IPS-NIHi7 (cell line): ENCODE measurements around the gene RAPGEF2.
"Not testable (repeated sequence)": the region's sequence is repeated elsewhere in the genome, so short reads cannot be mapped to it uniquely, and the experiment has no call there.

ENCODE experiments used
- DNase-seq: peaks from one replicate; pipeline ENCODE4 v3.0.0; 2012; ENCODE audit warnings: mixed read lengths; ENCODE audit errors: extremely low spot score

Gene RAPGEF2

DNA sequence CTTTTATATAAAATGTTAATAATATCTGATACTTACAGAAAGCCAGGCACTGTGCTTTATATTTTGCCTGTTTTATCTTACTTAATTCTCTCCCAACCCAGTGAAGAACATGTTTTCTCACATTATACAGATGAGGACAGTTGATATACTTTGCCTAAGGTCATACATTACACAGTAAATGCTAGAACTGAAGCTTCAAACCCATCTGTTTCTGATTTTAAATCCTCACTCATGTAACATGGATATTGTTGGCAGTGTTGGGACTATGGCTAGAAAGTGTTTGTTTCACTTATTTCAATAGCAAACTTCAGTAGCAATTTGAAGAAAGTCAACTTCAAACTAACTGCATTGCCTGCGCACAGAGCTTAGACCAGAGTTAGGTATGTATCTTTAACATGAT lies 57.4 kb downstream of the RAPGEF2 start:
- DNase-seq: no peak

DNA sequence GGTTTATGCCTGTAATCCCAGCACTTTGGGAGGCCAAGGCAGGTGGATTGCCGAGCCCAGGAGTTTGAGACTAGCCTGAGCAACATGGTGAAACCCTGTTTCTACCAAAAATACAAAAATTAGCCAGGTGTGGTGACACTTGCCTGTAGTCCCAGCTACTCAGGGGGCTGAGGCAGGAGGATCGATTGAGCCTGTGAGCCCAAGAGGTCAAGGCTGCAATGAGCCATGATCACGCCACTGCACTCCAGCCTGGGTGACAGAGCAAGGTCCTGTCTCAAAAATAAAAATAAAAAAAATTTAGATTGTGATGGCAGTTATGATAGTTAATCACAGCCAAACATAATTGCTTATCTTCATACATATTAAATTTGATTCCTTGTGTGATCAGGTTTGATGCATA lies 58.6 kb downstream of the RAPGEF2 start:
- not testable (repeated sequence) for DNase-seq

DNA sequence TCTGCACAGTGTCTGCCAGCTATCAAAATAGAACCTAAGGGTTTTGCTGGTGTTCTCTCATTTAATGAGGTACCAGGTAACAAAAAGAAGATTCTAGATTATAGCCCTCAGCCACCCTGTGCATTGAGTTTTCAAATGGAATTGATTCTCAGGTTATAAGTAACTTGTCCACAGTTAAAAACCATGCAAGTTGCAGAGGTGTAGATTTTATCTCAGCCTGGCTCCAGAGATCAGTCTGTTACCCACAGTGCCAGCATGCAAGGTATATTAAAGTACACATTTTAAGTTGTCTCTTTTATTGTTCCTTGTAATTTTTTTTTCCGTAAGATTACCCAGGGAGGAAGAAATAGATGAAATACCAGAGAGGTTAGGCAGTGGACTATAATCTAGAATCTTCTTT lies 59.7 kb downstream of the RAPGEF2 start:
- no peak for DNase-seq

DNA sequence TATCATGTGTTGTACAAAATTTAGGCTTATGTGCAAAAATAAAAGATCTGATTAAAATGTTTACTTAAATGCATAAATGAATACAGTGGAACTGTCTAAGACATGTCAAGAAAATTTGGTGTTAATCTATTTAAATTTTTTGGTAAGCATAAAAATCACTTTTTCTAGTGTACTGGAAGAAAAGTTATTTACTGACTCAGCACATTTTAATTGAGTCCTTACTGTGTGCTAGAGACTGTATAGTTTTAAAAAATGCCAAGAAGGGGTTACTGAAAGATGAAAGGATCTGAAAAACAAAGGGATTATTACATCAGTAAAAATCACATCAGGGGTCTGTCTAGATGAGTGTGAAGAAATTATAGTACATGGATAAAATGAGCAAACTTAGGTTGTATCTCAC lies 60.6 kb downstream of the RAPGEF2 start:
- DNase-seq: no peak

DNA sequence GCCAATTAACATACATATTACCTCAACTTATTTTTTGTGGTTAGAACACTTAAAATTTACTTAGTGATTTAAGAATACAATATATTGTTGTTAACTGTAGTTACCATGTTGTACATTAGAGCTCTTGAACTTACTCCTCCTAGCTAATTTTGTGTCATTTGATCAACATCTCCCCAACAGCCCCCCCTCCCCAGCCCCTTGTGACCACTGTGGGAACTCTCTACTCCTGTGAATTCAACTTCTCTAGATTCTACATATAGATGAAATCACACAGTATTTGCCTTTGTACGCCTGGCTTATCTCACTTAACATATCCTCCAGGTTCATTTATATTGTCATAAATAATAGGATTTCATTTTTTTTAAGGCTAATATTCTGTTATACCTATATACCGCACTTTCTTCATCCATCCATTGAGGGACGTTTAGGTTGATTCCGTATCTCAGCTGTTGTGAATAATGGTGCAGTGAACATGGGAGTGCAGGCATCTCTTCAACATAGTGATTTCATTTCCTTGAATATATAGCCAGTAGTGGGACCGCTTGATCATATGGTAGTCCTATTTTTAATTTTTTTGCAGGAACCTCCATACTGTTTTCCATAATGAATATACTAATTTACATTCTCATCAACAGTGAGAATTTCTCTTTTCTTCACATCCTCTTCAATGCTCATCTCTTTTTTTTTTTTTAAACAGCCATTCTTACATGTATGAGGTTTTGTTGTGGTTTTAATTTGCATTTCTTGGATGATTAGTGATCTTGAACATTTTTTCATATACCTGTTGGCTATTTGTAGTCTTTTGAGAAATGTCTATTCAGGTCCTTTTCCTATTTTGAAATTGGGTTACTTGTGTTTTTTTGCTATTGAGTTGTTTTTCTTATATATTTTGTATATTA lies 66.8 kb downstream of the RAPGEF2 start:
- no peak for DNase-seq

DNA sequence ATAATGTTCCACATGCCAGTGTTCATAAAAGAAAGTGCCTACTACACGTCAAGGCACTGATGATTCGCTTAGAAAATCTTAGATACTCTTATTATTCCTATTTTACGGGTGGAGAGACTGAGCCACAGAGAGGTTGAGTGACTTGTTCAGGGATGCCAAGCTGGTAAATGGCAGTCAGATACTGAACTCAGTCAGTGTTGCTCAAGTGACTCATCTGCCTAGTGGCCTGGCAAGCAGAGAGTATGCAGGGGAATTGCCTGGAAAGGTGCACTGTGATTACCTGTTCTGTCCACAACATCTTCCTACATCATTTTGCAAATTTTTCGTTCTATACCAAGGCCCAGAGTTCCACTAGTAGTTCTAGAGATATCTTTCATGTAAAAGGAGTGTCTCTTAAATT lies 68.4 kb downstream of the RAPGEF2 start:
- no peak for DNase-seq

DNA sequence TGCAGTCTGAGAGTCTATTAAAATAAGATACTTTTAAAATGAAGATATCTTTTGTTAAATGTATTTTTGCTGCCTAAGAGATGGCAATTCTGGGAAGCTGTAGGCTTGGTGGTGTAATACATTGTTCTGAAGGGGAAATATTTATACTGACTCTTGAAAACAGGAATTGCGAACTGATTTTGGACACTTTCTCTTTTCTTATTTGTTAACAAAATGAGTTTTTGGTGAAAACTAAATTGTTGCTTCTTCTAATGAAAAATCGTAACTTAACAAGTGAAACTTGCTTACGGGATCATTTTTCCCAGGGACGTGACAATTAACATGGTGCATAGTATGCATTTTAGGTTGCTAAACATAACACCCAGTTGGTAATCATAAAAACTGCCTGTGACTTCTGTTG lies 71.0 kb downstream of the RAPGEF2 start:
- DNase-seq: no peak

DNA sequence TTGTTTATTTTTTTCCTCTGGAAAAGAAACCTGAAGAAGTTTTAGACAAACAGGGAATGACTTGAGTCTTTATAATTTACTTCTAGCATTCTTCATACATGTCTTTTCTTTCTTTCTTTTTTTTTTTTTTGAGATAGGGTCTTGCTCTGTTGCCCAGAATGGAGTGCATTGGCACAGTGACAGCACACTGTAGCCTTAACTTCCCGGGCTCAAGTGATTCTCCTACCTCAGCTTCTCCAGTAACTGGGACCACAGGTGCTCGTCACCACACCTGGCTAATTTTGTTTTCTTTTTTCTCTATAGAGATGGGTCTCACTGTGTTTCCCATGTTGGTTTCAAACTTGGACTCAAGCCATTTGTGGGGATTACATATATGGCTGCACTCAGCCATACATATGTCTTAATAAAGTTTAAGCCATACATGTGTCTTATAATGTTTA lies 71.8 kb downstream of the RAPGEF2 start:
- no peak for DNase-seq

DNA sequence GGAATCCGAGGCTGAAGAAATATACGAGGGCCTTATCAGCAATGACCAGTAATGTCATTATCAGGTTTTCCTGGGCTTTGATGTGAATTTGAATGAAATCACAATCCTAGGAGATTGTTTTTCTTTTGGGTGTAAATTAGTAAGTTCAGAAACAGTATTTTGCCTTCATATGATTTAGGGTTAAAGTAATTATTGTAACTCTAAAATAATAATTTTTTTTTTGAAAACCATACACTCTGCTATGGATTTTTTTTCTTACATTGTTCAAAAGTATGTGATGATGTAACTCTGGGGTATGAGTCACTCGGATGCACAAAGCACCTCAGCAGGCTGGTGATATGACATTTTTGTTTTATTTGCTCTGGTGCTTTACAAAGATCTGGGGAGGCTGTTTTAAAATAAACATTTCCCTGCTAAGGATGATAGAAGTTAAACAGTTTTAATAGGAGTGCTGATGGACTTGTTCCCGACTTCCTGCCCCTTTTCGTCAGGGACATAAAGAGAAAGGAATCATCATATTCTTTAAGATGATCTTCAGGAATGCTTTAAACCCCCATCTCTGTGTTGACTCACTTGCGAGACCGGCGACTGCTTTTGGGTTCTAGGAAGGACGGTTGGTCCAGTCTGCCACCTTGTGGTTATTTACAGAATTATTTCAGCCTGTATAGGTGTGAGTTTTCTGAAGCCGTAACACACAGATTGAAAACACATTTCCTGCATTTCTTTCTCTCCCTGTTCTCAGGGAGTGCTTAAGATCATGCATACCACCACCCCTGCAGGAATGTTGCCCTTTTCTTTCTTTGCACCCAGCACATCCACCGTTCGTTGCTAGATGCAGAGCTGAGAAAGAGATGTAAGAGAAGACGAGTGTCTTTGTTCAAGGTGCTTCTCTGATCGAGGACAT lies 72.5 kb downstream of the RAPGEF2 start:
- peak; percentile 67 for DNase-seq

DNA sequence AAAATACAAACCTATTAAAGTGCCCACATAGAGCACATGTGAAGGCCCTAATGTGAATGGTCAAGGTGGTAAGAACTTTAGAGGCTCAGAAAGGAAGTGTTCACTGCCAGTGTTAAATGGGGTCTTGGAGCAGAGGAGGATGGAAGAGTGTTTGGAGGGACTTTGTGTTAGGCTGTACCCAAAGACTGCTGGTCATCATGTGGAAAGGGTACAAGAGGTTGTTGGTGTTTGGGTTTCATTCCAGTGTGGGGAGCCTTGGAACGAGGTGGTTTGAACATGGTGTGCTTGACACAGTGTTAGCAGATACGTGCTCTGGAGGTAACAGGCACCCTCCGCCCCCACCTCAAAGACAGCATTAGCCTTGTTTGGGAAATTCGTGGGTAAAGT lies 73.1 kb downstream of the RAPGEF2 start:
- no peak for DNase-seq

DNA sequence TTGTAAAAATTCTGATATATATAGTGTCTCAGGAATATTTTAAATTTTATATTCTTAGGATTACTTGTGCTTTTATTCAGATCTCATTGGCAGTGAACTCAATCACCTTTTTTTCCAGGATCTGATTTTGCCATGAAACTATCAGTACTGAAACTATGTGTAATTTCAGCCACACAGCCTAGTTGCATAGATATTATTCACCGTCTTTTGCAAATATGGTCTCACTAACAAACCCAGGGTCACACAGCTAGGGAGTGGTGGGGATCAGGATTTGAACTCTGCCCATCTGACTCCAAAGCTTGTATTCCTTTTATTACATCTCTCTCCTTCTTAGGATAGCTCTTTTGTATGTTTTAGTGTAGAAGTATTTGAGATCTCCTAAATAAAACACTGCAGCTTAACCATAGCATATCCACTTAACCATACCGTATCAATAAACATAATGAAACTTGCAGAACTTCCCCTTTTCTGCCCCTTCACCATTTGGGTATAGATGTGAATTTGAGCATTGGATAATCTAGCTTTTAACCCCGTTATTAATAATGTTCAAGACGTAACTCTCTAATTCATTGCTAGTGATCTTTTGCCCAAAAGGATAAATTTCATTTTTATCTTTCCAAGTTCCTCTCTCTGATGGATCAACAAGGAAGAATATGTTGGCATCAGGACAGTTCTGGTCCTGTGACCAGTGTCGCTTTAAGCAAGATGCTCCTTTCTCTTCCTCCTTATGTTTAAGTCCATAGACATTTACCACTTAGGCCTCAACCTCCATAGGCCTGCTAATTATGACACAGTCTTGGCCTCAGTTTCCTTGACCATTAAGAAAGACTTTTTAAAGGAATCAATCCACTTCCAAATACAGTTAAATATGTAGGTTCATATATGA lies 74.6 kb downstream of the RAPGEF2 start:
- DNase-seq: no peak

DNA sequence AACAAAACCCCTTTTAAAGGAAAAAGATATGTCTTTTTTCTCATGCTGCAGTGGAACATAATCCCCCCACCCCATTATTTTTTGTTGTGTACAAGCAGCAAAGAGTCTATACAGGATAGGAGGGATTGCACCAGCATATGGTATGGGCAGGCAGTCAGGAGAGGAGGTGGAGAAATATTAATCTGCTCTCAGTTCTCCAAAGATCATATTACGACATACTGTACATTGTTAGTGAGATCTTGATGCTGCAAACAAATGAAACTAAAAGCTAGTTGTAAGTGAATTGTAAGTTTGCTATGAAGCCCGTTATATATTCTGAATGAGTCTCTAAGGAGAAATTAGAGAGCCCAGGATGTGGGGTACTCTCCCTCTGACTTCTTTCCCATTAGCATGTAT lies 75.3 kb downstream of the RAPGEF2 start:
- no peak for DNase-seq

DNA sequence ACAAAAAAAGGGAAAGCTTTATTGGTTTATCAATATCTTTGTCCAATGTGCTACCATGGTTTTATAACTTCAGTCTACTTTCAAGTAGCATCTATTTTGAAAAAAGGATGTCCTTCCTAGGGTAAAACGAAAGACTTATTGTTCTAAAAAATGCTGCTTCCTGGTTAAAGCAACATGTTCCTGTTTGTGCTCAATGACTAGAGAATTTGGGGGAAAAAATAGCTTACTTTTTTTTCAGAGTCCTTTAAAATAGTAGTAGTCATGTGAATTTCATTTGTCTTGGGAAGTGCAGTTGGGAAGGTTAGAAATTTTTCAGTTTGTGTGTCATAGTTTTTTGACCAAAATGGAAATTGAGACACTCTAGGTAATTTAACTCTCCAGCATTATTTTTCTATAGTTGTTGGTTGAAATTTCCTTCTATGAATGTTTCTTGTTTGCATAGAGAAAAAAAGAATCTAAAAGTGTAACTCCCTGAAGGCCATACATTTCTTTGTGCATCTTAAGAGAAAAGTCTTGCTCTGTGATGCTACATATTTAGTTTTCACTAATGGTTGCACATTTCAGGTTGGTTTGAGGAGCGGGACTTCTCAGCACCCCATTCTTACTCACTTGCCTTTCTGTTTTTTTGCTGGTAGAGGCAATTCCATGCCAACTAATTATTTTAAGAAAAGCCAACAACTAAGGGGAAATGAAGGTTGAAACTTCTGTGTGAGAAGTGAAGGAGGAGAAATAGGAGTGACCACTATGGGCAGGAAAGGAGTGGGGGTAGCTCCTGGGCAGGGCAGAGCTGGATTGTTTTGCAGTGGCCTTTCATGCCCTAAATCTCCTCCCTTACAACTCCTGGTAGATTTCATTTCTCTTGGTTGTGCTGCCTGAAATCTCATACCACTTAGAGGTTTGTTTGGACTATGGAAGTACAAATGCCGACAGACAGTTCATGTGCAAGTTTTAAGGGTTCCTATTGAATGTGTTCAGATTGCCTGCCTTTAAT lies 76.4 kb downstream of the RAPGEF2 start:
- DNase-seq: no peak

DNA sequence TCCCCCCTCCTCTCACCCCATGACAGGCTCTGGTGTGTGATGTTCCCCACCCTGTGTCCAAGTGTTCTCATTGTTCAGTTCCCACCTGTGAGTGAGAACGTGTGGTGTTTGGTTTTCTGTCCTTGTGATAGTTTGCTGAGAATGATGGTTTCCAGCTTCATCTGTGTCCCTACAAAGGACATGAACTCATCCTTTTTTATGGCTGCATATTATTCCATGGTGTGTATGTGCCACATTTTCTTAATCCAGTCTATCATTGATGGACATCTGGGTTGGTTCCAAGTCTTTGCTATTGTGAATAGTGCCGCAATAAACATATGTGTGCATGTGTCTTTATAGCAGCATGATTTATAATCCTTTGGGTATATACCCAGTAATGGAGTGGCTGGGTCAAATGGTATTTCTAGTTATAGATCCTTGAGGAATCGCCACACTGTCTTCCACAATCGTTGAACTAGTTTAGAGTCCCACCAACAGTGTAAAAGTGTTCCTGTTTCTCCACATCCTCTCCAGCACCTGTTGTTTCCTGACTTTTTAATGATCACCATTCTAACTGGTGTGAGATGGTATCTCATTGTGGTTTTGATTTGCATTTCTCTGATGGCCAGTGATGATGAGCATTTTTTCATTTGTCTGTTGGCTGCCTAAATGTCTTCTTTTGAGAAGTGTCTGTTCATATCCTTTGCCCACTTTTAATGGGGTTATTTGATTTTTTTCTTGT lies 81.2 kb downstream of the RAPGEF2 start:
- not testable (repeated sequence) for DNase-seq

DNA sequence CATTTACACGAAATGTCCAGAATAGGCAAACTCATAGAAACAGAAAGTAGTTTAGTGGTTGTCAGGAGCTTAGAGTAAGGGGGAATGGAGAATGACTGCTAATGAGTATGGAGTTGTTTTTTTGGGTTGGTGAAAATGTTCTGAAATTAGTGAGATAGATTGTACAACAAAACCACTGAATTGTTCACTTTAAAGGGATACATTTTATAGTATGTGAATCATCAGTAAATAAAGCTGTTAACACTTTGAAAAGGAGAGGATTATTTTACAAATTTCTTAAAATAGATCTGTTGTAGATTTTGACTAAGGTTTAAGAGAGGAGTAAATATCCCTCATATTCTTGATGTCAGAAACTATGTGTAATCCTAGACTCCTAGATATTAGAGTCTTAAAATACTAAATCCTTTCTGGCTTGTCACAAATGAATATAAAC lies 82.7 kb downstream of the RAPGEF2 start:
- DNase-seq: no peak

DNA sequence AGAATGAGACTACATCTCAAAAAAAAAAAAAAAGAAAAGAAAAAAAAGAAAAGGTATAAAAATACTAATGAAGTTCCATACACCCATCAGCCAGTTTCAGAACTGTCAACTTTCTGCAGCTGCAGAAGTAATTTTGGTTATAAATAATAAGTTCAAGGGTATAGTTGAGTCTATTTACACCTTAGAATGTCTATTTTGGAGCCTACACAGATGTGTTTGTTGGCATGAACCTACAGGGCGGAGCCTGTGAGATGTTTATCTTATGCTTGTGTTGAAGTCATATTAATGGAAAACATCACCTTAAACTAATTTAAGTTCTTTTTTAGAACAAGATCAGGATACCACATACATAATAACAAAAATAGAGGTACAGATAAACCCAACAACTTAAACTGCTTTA lies 85.8 kb downstream of the RAPGEF2 start:
- DNase-seq: no peak

DNA sequence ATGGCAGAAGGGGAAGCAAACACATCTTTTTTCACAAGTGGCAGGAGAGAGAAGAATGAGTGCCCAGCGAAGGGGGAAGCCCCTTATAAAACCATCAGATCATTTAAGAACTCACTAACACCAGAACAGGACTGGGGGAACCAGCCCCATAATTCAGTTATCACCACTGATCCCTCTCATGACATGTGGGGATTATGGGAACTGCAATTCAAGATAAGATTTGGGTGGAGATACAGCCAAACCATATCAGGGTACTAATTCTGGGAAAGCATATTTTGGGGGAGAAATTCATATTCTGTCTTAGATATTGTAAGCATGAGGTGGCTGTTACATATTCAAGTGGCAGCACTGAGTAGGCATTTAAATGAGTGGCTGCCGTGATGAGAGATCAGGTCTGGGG lies 87.8 kb downstream of the RAPGEF2 start:
- DNase-seq: no peak

DNA sequence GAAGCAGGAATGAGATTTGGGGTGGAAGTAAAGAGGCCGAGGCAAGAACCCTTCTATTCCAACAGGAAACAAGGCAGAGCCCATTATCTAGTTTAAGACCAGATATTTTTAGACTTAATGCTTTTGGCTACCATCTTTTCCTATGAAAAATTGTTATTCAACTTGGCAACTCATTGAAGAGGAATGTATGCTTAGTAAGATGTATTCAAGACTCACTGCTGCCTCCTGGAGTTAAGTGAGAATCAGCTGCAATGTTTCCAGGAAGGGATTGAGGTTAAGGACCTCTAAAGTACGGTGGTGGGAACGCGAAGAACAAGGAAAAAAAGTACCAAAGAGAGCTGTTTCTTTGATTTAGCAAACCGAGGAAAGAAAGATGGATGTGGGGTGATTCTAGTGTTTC lies 89.1 kb downstream of the RAPGEF2 start:
- peak; percentile 62 for DNase-seq

DNA sequence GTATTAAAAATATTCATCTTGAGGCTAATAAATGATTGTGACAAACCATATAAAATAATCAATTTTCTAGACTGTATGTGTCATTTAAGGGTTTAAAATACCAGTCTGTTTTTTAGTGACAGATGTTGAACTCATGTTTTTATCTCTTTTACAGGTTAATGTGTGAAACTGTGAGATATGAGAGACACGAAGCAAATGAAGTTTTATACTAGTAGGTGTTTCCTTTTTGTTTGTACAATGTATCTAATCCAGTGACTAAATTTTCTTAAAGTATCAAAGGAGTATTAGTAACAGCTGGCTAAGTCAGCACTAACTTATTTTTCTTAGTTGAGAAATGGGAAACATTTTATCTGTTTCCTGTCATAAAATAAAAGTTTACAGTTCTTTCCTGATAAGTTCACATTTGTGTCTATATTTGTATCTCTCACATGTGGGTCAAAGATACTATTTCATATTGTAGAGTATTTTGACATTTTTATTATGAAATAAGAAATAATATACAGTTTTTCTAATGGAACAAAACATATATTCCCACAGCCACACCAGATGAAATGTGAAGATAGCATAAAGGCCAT lies 90.3 kb downstream of the RAPGEF2 start:
- DNase-seq: no peak
